ENCODE measurements around the gene ASB16. TPM values are rescaled to one million over a fixed set of nuclear protein-coding genes. Genes with fewer than 3 reads are reported as not detected.

Gene ASB16
- total and polyA plus RNA-seq, 9 of the 15 experiments (the other 6 are each of a cell fraction or from before 2014, with no cell fraction given), result 0.03 to 0.07 TPM; not detected in 7

- TF ChIP-seq POLR2A (conservative IDR thresholded peaks at IDR 0.05), result 0 out of 2 replicates have a peak, but pooled peaks have one; percentile 49
- 0 out of 2 replicates have a peak, but pooled peaks have one; percentile 12 for TF ChIP-seq NR1H2 (CRISPR knock-in tag; IDR thresholded peaks at IDR 0.05)
- TF ChIP-seq ESRRA (IDR thresholded peaks at IDR 0.05; ENCODE audit: borderline replicate concordance, low read depth), result peak; percentile 75
- TF ChIP-seq, protein P1, sequence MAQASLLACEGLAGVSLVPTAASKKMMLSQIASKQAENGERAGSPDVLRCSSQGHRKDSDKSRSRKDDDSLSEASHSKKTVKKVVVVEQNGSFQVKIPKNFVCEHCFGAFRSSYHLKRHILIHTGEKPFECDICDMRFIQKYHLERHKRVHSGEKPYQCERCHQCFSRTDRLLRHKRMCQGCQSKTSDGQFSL (CRISPR knock-in tag; IDR thresholded peaks at IDR 0.05), result peak; percentile 88
- TF ChIP-seq, protein P1 (tag; IDR thresholded peaks at IDR 0.05), result no peak
- TF ChIP-seq ELF2 (CRISPR knock-in tag; IDR thresholded peaks at IDR 0.05), result peak; percentile 61; the same call in 1 of the 2 replicates
- 0 out of 2 replicates have a peak, but pooled peaks have one; percentile 15 for TF ChIP-seq XRCC5 (IDR thresholded peaks at IDR 0.05; ENCODE audit: low read depth, low read length)
- 0 out of 2 replicates have a peak, but pooled peaks have one; percentile 2 for TF ChIP-seq JUND (IDR thresholded peaks at IDR 0.05; ENCODE audit: borderline replicate concordance, low read depth, low read length)
- no peak for TF ChIP-seq JUND (tag; IDR thresholded peaks at IDR 0.05; ENCODE audit: borderline replicate concordance, low read depth, low read length)
- no peak for TF ChIP-seq ZFPM2 (CRISPR knock-in tag; IDR thresholded peaks at IDR 0.05)
- peak; percentile 21 for TF ChIP-seq NEUROD1 (IDR thresholded peaks at IDR 0.05; ENCODE audit: borderline replicate concordance, low read depth, low read length, partially characterized antibody)
- peak in 1 of 2 experiments; percentile 28; a peak in 1 of 4 replicates for TF ChIP-seq ZNF639 (CRISPR knock-in tag; conservative IDR thresholded peaks at IDR 0.05 in 1 of 2, IDR thresholded peaks at IDR 0.05 in 1 of 2)
- no peak for TF ChIP-seq PHTF2 (CRISPR knock-in tag; IDR thresholded peaks at IDR 0.05)
- TF ChIP-seq, protein P2, sequence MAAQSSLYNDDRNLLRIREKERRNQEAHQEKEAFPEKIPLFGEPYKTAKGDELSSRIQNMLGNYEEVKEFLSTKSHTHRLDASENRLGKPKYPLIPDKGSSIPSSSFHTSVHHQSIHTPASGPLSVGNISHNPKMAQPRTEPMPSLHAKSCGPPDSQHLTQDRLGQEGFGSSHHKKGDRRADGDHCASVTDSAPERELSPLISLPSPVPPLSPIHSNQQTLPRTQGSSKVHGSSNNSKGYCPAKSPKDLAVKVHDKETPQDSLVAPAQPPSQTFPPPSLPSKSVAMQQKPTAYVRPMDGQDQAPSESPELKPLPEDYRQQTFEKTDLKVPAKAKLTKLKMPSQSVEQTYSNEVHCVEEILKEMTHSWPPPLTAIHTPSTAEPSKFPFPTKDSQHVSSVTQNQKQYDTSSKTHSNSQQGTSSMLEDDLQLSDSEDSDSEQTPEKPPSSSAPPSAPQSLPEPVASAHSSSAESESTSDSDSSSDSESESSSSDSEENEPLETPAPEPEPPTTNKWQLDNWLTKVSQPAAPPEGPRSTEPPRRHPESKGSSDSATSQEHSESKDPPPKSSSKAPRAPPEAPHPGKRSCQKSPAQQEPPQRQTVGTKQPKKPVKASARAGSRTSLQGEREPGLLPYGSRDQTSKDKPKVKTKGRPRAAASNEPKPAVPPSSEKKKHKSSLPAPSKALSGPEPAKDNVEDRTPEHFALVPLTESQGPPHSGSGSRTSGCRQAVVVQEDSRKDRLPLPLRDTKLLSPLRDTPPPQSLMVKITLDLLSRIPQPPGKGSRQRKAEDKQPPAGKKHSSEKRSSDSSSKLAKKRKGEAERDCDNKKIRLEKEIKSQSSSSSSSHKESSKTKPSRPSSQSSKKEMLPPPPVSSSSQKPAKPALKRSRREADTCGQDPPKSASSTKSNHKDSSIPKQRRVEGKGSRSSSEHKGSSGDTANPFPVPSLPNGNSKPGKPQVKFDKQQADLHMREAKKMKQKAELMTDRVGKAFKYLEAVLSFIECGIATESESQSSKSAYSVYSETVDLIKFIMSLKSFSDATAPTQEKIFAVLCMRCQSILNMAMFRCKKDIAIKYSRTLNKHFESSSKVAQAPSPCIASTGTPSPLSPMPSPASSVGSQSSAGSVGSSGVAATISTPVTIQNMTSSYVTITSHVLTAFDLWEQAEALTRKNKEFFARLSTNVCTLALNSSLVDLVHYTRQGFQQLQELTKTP (IDR thresholded peaks at IDR 0.05; ENCODE audit: low read depth in 1 of 2, partially characterized antibody in 2 of 2), result no peak
- TF ChIP-seq TBP (optimal IDR thresholded peaks at IDR 0.05; ENCODE audit: low read depth, low read length), result peak; percentile 65
- TF ChIP-seq SMC3 (conservative IDR thresholded peaks at IDR 0.05; ENCODE audit: insufficient read depth, low read depth, low read length), result 0 out of 2 replicates have a peak, but pooled peaks have one; percentile 21
- TF ChIP-seq NRF1 (conservative IDR thresholded peaks at IDR 0.05 in 1 of 2, IDR thresholded peaks at IDR 0.05 in 1 of 2), result 0 out of 4 replicates have a peak, but pooled peaks of 1 of the 2 experiments have one; percentile 14
- TF ChIP-seq MAZ (CRISPR knock-in tag; conservative IDR thresholded peaks at IDR 0.05 in 1 of 2, IDR thresholded peaks at IDR 0.05 in 1 of 2), result peak in 1 of 2 experiments; percentile 76; a peak in 2 of 4 replicates
- peak; percentile 56; the same call in 1 of the 2 replicates for TF ChIP-seq ZBTB9 (CRISPR knock-in tag; IDR thresholded peaks at IDR 0.05)
These were observed 27.6 kb downstream of the ASB16 start (continued) for GRCh38 chr17:44197980-44198720.
